ENCODE data around the gene HDAC4.

HDAC4 gene

GRCh38 chr2:239155806-239156480 lies 244.9 kb downstream of the HDAC4 start:
- H3K36me3 Mint-ChIP-seq (ENCODE audit: insufficient read depth) = peaks cover 25% of the 10 kb centered on the region
- no peak overlapping the region for H3K4me3 Mint-ChIP-seq
- H3K27me3 Mint-ChIP-seq = no peaks in the 10 kb centered on the region
- peaks cover 10 to 11% of the 10 kb centered on the region in 2 donors for H3K9me3 Mint-ChIP-seq
- peak overlapping the region; percentile 60 to 80 for H3K27ac Mint-ChIP-seq
- peaks cover 13 to 22% of the 10 kb centered on the region in 2 donors for H3K4me1 Mint-ChIP-seq (ENCODE audit: low read depth in 2 of 2)
- ATAC-seq (replicated peaks) (no peak), DNase-seq (no peak)

- DNase-seq (no peak), ATAC-seq (replicated peaks) (no peak)
- Mint-ChIP-seq H3K4me1 (ENCODE audit: low read depth in 2 of 2) (peaks cover 17 to 23% of the 10 kb centered on the region in 2 donors), H3K4me3 (no peak overlapping the region), H3K36me3 (ENCODE audit: insufficient read depth) (peaks cover 25% of the 10 kb centered on the region), H3K9me3 (peaks cover 14 to 15% of the 10 kb centered on the region in 2 donors), H3K27me3 (no peaks in the 10 kb centered on the region), H3K27ac (peak overlapping the region in 1 of 2 donors; percentile 80)
Observed at GRCh38 chr2:239154971-239155805, 245.6 kb downstream of the HDAC4 start.

GRCh38 chr2:239153806-239154591 lies 246.8 kb downstream of the HDAC4 start:
- Mint-ChIP-seq H3K4me1 (ENCODE audit: low read depth in 2 of 2) (peaks cover 16 to 20% of the 10 kb centered on the region in 2 donors), H3K27ac (peak overlapping the region in 1 of 2 donors; percentile 74), H3K36me3 (ENCODE audit: insufficient read depth) (peaks cover 26% of the 10 kb centered on the region), H3K27me3 (no peaks in the 10 kb centered on the region), H3K9me3 (peaks cover 8 to 10% of the 10 kb centered on the region in 2 donors), H3K4me3 (no peak overlapping the region)
- no peak for DNase-seq
- no peak for ATAC-seq (replicated peaks)

- Mint-ChIP-seq H3K27me3 (no peaks in the 10 kb centered on the region), H3K4me1 (ENCODE audit: low read depth in 2 of 2) (peaks cover 16% of the 10 kb centered on the region in 2 donors), H3K27ac (peak overlapping the region in 1 of 2 donors; percentile 27), H3K36me3 (ENCODE audit: insufficient read depth) (peaks cover 28% of the 10 kb centered on the region), H3K9me3 (peaks cover 8% of the 10 kb centered on the region in 2 donors), H3K4me3 (no peak overlapping the region)
- DNase-seq (no peak), ATAC-seq (replicated peaks) (no peak)
Observed at GRCh38 chr2:239152916-239153305, 247.9 kb downstream of the HDAC4 start.

- H3K36me3 Mint-ChIP-seq (ENCODE audit: insufficient read depth) = peaks cover 28% of the 10 kb centered on the region
Observed at GRCh38 chr2:239152239-239152915, 248.4 kb downstream of the HDAC4 start.

GRCh38 chr2:239151201-239152131 lies 249.4 kb downstream of the HDAC4 start:
- peak overlapping the region; percentile 30 to 54 for H3K4me3 Mint-ChIP-seq
- ATAC-seq (replicated peaks) (no peak), DNase-seq (no peak)
- H3K4me1 Mint-ChIP-seq (ENCODE audit: low read depth in 2 of 2) = peaks cover 16% of the 10 kb centered on the region in 2 donors
- H3K27ac Mint-ChIP-seq = peak overlapping the region; percentile 4 to 77
- peaks cover 8% of the 10 kb centered on the region in 2 donors for H3K9me3 Mint-ChIP-seq
- no peaks in the 10 kb centered on the region for H3K27me3 Mint-ChIP-seq
- H3K36me3 Mint-ChIP-seq (ENCODE audit: insufficient read depth) = peaks cover 27% of the 10 kb centered on the region

More at GRCh38 chr2:239152239-239152915, 248.4 kb downstream of the HDAC4 start:
- Mint-ChIP-seq H3K4me1 (ENCODE audit: low read depth in 2 of 2) (peaks cover 16% of the 10 kb centered on the region in 2 donors), H3K9me3 (peaks cover 8% of the 10 kb centered on the region in 2 donors), H3K27me3 (no peaks in the 10 kb centered on the region), H3K4me3 (no peak overlapping the region), H3K27ac (peak overlapping the region in 1 of 2 donors; percentile 27)
- no peak for ATAC-seq (replicated peaks)
- DNase-seq = no peak

- H3K27me3 Mint-ChIP-seq = no peaks in the 10 kb centered on the region
- peak overlapping the region; percentile 30 to 54 for H3K4me3 Mint-ChIP-seq
- H3K9me3 Mint-ChIP-seq = peaks cover 8% of the 10 kb centered on the region in 2 donors
- H3K4me1 Mint-ChIP-seq (ENCODE audit: low read depth in 2 of 2) = peaks cover 16% of the 10 kb centered on the region in 2 donors
- DNase-seq (peak; percentile 22 to 36 (median 29)), ATAC-seq (replicated peaks) (peak; percentile 84)
- peak overlapping the region; percentile 4 to 77 for H3K27ac Mint-ChIP-seq
- H3K36me3 Mint-ChIP-seq (ENCODE audit: insufficient read depth) = peaks cover 18% of the 10 kb centered on the region
Observed at GRCh38 chr2:239150125-239151011, 250.5 kb downstream of the HDAC4 start.

- no peak for ATAC-seq (replicated peaks)
- no peak overlapping the region for H3K27ac Mint-ChIP-seq
- H3K4me3 Mint-ChIP-seq = no peak overlapping the region
- no peak for DNase-seq
- H3K36me3 Mint-ChIP-seq (ENCODE audit: insufficient read depth) = peaks cover 15% of the 10 kb centered on the region
- no peaks in the 10 kb centered on the region for H3K27me3 Mint-ChIP-seq
- H3K4me1 Mint-ChIP-seq (ENCODE audit: low read depth in 2 of 2) = peaks cover 12 to 16% of the 10 kb centered on the region in 2 donors
- H3K9me3 Mint-ChIP-seq = peaks cover 8% of the 10 kb centered on the region in 2 donors
Observed at GRCh38 chr2:239149501-239149900, 251.3 kb downstream of the HDAC4 start.

- H3K27ac Mint-ChIP-seq = peak overlapping the region in 1 of 2 donors; percentile 69
- DNase-seq (no peak), ATAC-seq (replicated peaks) (no peak)
- peaks cover 17% of the 10 kb centered on the region for H3K36me3 Mint-ChIP-seq (ENCODE audit: insufficient read depth)
- peaks cover 8% of the 10 kb centered on the region in 2 donors for H3K9me3 Mint-ChIP-seq
- no peak overlapping the region for H3K4me3 Mint-ChIP-seq
- H3K27me3 Mint-ChIP-seq = no peaks in the 10 kb centered on the region
- H3K4me1 Mint-ChIP-seq (ENCODE audit: low read depth in 2 of 2) = peaks cover 12 to 16% of the 10 kb centered on the region in 2 donors
Observed at GRCh38 chr2:239148495-239149200, 252.2 kb downstream of the HDAC4 start.

GRCh38 chr2:239147376-239147775 lies 253.4 kb downstream of the HDAC4 start:
- H3K9me3 Mint-ChIP-seq = peaks cover 8% of the 10 kb centered on the region in 2 donors
- peak overlapping the region in 1 of 2 donors; percentile 69 for H3K27ac Mint-ChIP-seq
- no peaks in the 10 kb centered on the region for H3K27me3 Mint-ChIP-seq
- peaks cover 11% of the 10 kb centered on the region in 2 donors for H3K4me1 Mint-ChIP-seq (ENCODE audit: low read depth in 2 of 2)
- DNase-seq = no peak
- H3K36me3 Mint-ChIP-seq (ENCODE audit: insufficient read depth) = peaks cover 19% of the 10 kb centered on the region
- no peak overlapping the region for H3K4me3 Mint-ChIP-seq
- ATAC-seq (replicated peaks) = no peak

GRCh38 chr2:239146741-239147181 lies 254.1 kb downstream of the HDAC4 start:
- ATAC-seq (replicated peaks) (no peak), DNase-seq (no peak)
- Mint-ChIP-seq H3K27ac (peak overlapping the region in 1 of 2 donors; percentile 67), H3K4me3 (no peak overlapping the region), H3K36me3 (ENCODE audit: insufficient read depth) (peaks cover 21% of the 10 kb centered on the region), H3K27me3 (no peaks in the 10 kb centered on the region), H3K4me1 (ENCODE audit: low read depth in 2 of 2) (peaks cover 9 to 11% of the 10 kb centered on the region in 2 donors), H3K9me3 (peaks cover 8% of the 10 kb centered on the region in 2 donors)
